Esophagus squamous epithelium (tissue), 4 donors: ENCODE data around the gene DOK4.

Source experiments
- CTCF ChIP-seq, 6 experiments: fragments of 450-650 bp in 4 of 6; fragments of 200-600 bp in 2 of 6; sonication (generic) in 2 of 6; IDR thresholded peaks; one replicate each; pipeline ENCODE4 v1.5.1; 2016 to 2019; ENCODE audit warnings: antibody characterized with exemption in 6 of 6, mild to moderate bottlenecking in 4 of 6, moderate library complexity in 4 of 6
- POLR2A ChIP-seq, 4 donors: fragments of 450-650 bp; IDR thresholded peaks; one replicate each; pipeline ENCODE4 v1.6.1; 2017; ENCODE audit warnings: antibody characterized with exemption in 4 of 4, mild to moderate bottlenecking in 4 of 4, moderate library complexity in 3 of 4

- no peak for TF ChIP-seq CTCF (IDR thresholded peaks at IDR 0.05)
- TF ChIP-seq POLR2A (IDR thresholded peaks at IDR 0.05): no peak
Observed at GRCh38 chr16:57468346-57468745, 17.9 kb downstream of the DOK4 start.
